D721Med (cell line): ENCODE results near the gene AFAP1.

ENCODE experiments used
- DNase-seq: peaks from one replicate; pipeline ENCODE4 v3.0.0; 2011; ENCODE audit warnings: low spot score; ENCODE audit not compliant: insufficient read length
- FAIRE-seq: peaks from 2 replicates; lab custom pipeline; 2011; peaks lifted over from hg19 to GRCh38; lab: Jason Lieb, UNC
- CTCF ChIP-seq: IDR thresholded peaks from 2 replicates; pipeline ENCODE4 v1.5.1; 2012; ENCODE audit warnings: mild to moderate bottlenecking, control low read depth; ENCODE audit not compliant: insufficient read depth; ENCODE audit errors: missing control alignments

AFAP1 gene

GRCh38 chr4:7963691-7964090 is 24.0 kb upstream of the AFAP1 start:
- no peak for FAIRE-seq
- TF ChIP-seq CTCF: no peak
- no peak for DNase-seq

GRCh38 chr4:7962609-7963508 is 23.2 kb upstream of the AFAP1 start:
- no peak for TF ChIP-seq CTCF
- DNase-seq (no peak), FAIRE-seq (no peak)

DNA sequence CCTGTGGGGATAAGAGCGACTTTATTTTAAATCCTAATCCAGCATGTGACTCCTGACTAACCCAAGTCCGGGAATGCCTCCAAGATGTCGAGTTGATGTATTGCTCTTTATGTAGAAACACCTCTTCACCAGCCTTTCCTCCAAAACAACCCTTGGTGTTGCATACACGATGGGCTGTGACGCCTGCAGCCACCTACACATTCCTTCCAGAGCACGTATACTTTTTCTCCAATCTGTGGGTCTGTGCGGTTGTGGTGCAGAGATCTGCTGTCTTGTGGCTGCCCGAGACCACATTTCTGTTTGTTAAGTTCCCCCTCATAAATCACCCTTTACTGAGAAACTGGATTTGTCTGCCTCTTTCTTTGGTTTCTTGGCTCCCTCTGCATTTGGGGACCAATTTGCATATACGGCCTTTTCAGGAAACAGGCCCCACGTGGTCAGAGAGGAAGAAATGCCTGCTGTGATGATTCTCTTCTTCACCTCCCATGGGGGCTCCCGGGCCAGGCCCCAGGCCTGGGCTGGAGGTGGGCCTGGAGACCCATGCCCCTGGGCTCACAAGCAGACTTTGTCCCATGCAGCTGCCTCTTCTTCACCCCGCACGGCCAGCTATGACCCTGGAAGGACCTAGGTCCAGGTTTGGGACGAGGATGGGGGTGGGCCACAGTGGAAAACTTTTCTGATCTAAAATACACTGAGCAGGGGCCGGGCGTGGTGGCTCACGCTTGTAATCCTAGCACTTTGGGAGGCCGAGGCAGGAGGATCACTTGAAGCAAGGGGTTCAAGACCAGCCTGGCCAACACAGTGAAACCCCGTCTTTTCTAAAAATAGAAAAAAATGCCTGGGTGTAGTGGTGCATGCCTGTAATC is 21.4 kb upstream of the AFAP1 start:
- FAIRE-seq (no peak), DNase-seq (no peak)
- TF ChIP-seq CTCF: no peak

DNA sequence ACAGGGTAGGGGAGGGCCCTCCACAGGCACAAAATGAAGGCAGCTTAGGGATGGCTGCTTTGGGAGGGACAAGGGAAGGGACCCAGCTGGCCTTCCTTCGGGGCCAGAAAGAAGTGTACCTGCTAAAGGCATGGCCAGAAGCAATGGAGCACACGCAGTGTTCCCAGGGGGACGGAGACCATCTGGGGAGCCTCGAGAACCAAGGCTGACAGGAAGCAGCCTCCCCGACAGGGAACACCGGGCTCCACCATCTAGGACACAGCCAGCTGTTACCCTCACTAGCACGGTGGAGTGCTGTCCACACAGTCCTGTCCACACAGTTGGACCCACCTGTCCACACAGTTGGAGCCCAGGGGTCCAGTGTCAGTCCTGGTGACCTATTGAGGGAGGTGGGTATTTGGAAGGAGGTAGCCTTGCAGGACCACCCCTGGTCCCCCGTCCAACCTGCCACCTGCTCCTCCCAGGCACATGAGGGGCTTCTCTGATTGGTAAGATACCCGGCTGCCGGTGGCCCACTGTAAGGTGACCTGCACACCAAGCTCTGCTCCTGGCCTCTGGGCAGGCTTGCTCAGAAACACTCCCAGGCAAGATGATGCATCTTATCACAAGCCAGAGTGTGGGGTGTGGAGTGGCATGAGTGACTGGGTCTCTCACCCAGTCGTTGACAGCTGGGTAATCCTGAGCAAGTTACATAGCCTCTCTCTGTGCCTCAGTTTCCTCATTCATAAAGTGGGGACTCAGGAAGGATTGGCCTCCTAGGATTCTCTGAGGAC is 20.5 kb upstream of the AFAP1 start:
- TF ChIP-seq CTCF: no peak
- DNase-seq (no peak), FAIRE-seq (no peak)

DNA sequence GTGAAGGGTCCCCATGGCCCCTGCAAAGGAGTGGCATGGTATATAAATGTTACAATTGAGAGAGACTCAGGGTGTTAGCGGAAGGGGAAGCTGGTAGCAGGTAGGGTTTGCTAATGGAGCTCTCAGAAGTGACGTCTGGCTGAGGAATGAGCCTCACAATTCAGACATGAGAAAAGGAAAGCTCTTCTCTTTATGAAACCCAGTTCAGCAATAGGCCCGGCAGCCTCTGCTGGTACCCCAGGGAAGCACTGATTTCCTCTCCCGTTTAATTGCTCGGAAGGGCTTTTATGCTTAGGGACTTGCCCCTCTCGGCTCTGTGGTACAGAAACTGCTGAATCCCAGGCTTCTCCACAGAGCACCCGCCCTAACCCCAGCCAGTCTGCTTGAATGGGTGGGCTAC is 19.4 kb upstream of the AFAP1 start:
- DNase-seq: no peak
- no peak for TF ChIP-seq CTCF
- no peak for FAIRE-seq

GRCh38 chr4:7956934-7957656 is 17.4 kb upstream of the AFAP1 start:
- no peak for FAIRE-seq
- DNase-seq: no peak

More at GRCh38 chr4:7956934-7957656, 17.4 kb upstream of the AFAP1 start:
- TF ChIP-seq CTCF: no peak
